Calu3 (cell line): Measurements from ENCODE around the gene BHMT. TPM values are rescaled to one million over a fixed set of nuclear protein-coding genes. Genes with fewer than 3 reads are reported as not detected.

Source experiments
- BruUV-seq: library from RNA; stranded (reverse); fragments of 400-500 nt; replicated peaks from 2 replicates; lab custom pipeline; 2021; lab: Mats Ljungman, UMichigan
- CTCF ChIA-PET: fragments of 300-600 bp; sonication (Branson Sonifier 250); formaldehyde crosslinking; loops from one replicate; lab custom pipeline; 2022; ENCODE audit warnings: antibody characterized with exemption; lab: Charles Lee
- DNase-seq: peaks from one replicate; pipeline ENCODE4 v3.0.0; 2022
- H3K27ac Mint-ChIP-seq: one replicate; pipeline ENCODE4 v1.8.0; 2022; ENCODE audit warnings: mixed read lengths; ENCODE audit not compliant: unreplicated experiment
- H3K27me3 Mint-ChIP-seq: one replicate; pipeline ENCODE4 v1.8.0; 2022; ENCODE audit warnings: mixed read lengths; ENCODE audit not compliant: unreplicated experiment
- H3K36me3 Mint-ChIP-seq: one replicate; pipeline ENCODE4 v1.8.0; 2022; ENCODE audit warnings: mild to moderate bottlenecking, moderate library complexity, mixed read lengths; ENCODE audit not compliant: insufficient read depth, unreplicated experiment
- H3K4me1 Mint-ChIP-seq: one replicate; pipeline ENCODE4 v1.8.0; 2022; ENCODE audit warnings: mild to moderate bottlenecking, low read depth, mixed read lengths; ENCODE audit not compliant: unreplicated experiment
- H3K4me3 Mint-ChIP-seq: one replicate; pipeline ENCODE4 v1.8.0; 2022; ENCODE audit warnings: mild to moderate bottlenecking, low read depth, moderate library complexity, mixed read lengths; ENCODE audit not compliant: unreplicated experiment
- H3K9me3 Mint-ChIP-seq: one replicate; pipeline ENCODE4 v1.8.0; 2022; ENCODE audit warnings: low read depth, mixed read lengths; ENCODE audit not compliant: unreplicated experiment
- CTCF ChIP-seq: fragments of 200-600 bp; IDR thresholded peaks from one replicate; pipeline ENCODE4 v1.8.0; 2022; ENCODE audit warnings: antibody characterized with exemption; ENCODE audit not compliant: unreplicated experiment
- intact Hi-C: fragments of 100-400 bp; cut with micrococcal nuclease; formaldehyde crosslinking; loops from one replicate; pipeline ENCODE4 v1.10.0; 2022; ENCODE audit not compliant: unreplicated experiment
- total RNA-seq: library from RNA; stranded (reverse); gene quantifications from 2 replicates; pipeline ENCODE4 v1.2.3, GENCODE V29; 2022

Gene BHMT
- total RNA-seq, 1 experiment from 2014 or later, result not detected

- Mint-ChIP-seq H3K4me3 (no peak overlapping the region), H3K27ac (no peak overlapping the region), H3K27me3 (no peaks in the 10 kb centered on the region), H3K4me1 (no peaks in the 10 kb centered on the region), H3K9me3 (no peaks in the 10 kb centered on the region), H3K36me3 (no peaks in the 10 kb centered on the region)
- BruUV-seq, result no TSS peak
- no peak for TF ChIP-seq CTCF
- DNase-seq, result no peak
- intact Hi-C loops, result no loop called here
- CTCF ChIA-PET, result no interaction called here
Observed at GRCh38 chr5:79080804-79081203, 30.8 kb upstream of the BHMT start.

GRCh38 chr5:79081779-79082178 is 29.8 kb upstream of the BHMT start:
- CTCF ChIA-PET, result no interaction called here
- no TSS peak for BruUV-seq
- no peaks in the 10 kb centered on the region for H3K27me3 Mint-ChIP-seq
- no peak overlapping the region for H3K27ac Mint-ChIP-seq
- H3K36me3 Mint-ChIP-seq, result no peaks in the 10 kb centered on the region
- intact Hi-C loops, result no loop called here
- no peaks in the 10 kb centered on the region for H3K4me1 Mint-ChIP-seq
- no peak for TF ChIP-seq CTCF
- H3K9me3 Mint-ChIP-seq, result no peaks in the 10 kb centered on the region
- no peak for DNase-seq
- H3K4me3 Mint-ChIP-seq, result no peak overlapping the region

GRCh38 chr5:79086116-79086515 is 25.5 kb upstream of the BHMT start:
- BruUV-seq, result no TSS peak
- DNase-seq, result no peak
- no peaks in the 10 kb centered on the region for H3K27me3 Mint-ChIP-seq
- intact Hi-C loops, result no loop called here
- no peaks in the 10 kb centered on the region for H3K9me3 Mint-ChIP-seq
- H3K4me1 Mint-ChIP-seq, result no peaks in the 10 kb centered on the region
- H3K36me3 Mint-ChIP-seq, result no peaks in the 10 kb centered on the region
- TF ChIP-seq CTCF, result no peak
- CTCF ChIA-PET, result no interaction called here
- H3K4me3 Mint-ChIP-seq, result no peak overlapping the region
- H3K27ac Mint-ChIP-seq, result no peak overlapping the region

GRCh38 chr5:79088507-79088906 is 23.1 kb upstream of the BHMT start:
- CTCF ChIA-PET, result interaction anchor here (0.6 kb wide), 1 partner anchor 137 kb away, joined by 6 read pairs; no protein-coding TSS in a partner anchor
- TF ChIP-seq CTCF, result no peak
- Mint-ChIP-seq H3K27ac (no peak overlapping the region), H3K27me3 (no peaks in the 10 kb centered on the region), H3K36me3 (no peaks in the 10 kb centered on the region), H3K4me1 (no peaks in the 10 kb centered on the region), H3K4me3 (no peak overlapping the region), H3K9me3 (no peaks in the 10 kb centered on the region)
- no peak for DNase-seq
- BruUV-seq, result no TSS peak
- intact Hi-C loops, result no loop called here
